ENCODE measurements around the gene NINJ2.

Gene NINJ2

GRCh38 chr12:613996-614395, 49.2 kb downstream of the NINJ2 start:
- no peak for DNase-seq (ENCODE audit: low read depth)

GRCh38 chr12:612886-613285, 50.4 kb downstream of the NINJ2 start:
- no peak for DNase-seq (ENCODE audit: low read depth)

GRCh38 chr12:612293-612692, 51.0 kb downstream of the NINJ2 start:
- no peak for DNase-seq (ENCODE audit: low read depth)

GRCh38 chr12:611721-612120, 51.5 kb downstream of the NINJ2 start:
- no peak for DNase-seq (ENCODE audit: low read depth)

GRCh38 chr12:608921-609320, 54.3 kb downstream of the NINJ2 start:
- no peak for DNase-seq (ENCODE audit: low read depth)

GRCh38 chr12:608413-608812, 54.8 kb downstream of the NINJ2 start:
- no peak for DNase-seq (ENCODE audit: low read depth)

GRCh38 chr12:607541-608001, 55.7 kb downstream of the NINJ2 start:
- DNase-seq (ENCODE audit: low read depth) = no peak

- DNase-seq (ENCODE audit: low read depth) = no peak
Observed at GRCh38 chr12:604956-605355, 58.3 kb downstream of the NINJ2 start.

- DNase-seq (ENCODE audit: low read depth) = no peak
Observed at GRCh38 chr12:602700-603068, 60.6 kb downstream of the NINJ2 start.

- DNase-seq (ENCODE audit: low read depth) = no peak
Observed at GRCh38 chr12:601976-602699, 61.1 kb downstream of the NINJ2 start.

- DNase-seq (ENCODE audit: low read depth) = no peak
Observed at GRCh38 chr12:599756-600155, 63.5 kb downstream of the NINJ2 start.

GRCh38 chr12:597926-598568, 65.2 kb downstream of the NINJ2 start:
- DNase-seq (ENCODE audit: low read depth) = no peak

GRCh38 chr12:593396-594270, 69.6 kb downstream of the NINJ2 start:
- DNase-seq (ENCODE audit: low read depth) = no peak

- DNase-seq (ENCODE audit: low read depth) = no peak
Observed at GRCh38 chr12:592024-592505, 71.2 kb downstream of the NINJ2 start.

GRCh38 chr12:591167-592023, 71.8 kb downstream of the NINJ2 start:
- no peak for DNase-seq (ENCODE audit: low read depth)

- DNase-seq (ENCODE audit: low read depth) = no peak
Observed at GRCh38 chr12:590206-590750, 73.0 kb downstream of the NINJ2 start.

- no peak for DNase-seq (ENCODE audit: low read depth)
Observed at GRCh38 chr12:588646-589045, 74.6 kb downstream of the NINJ2 start.

- no peak for DNase-seq (ENCODE audit: low read depth)
Observed at GRCh38 chr12:588024-588322, 75.3 kb downstream of the NINJ2 start.

- no peak for DNase-seq (ENCODE audit: low read depth)
Observed at GRCh38 chr12:587132-588023, 75.9 kb downstream of the NINJ2 start.

GRCh38 chr12:586318-587071, 76.8 kb downstream of the NINJ2 start:
- DNase-seq (ENCODE audit: low read depth) = no peak

All from EH (cell line).